GM12878 (cell line): ENCODE measurements around the gene SIM2. TPM values are rescaled to one million over a fixed set of nuclear protein-coding genes. Genes with fewer than 3 reads are reported as not detected.

ENCODE experiments used
- ATAC-seq: fragments of 200-7000 bp; cut with Tn5 transposase; 3 replicates; pipeline ENCODE4 v1.9.1; 2020; ENCODE audit warnings: mild to moderate bottlenecking, moderate library complexity
- BruUV-seq: library from RNA; stranded (reverse); fragments of 400-500 nt; replicated peaks from 2 replicates; lab custom pipeline; 2021; lab: Mats Ljungman, UMichigan
- CTCF ChIA-PET: fragments of 300-600 bp; sonication (Branson Sonifier 250); formaldehyde crosslinking; extraction: SDS; loops from one replicate; lab custom pipeline; 2021; ENCODE audit warnings: inconsistent platforms; lab: Yijun Ruan, JAX
- POLR2A ChIA-PET: fragments of 350-600 bp; formaldehyde crosslinking; extraction: SDS; loops from one replicate; lab custom pipeline; 2021; ENCODE audit warnings: inconsistent platforms; lab: Charles Lee
- RAD21 ChIA-PET: fragments of 300-600 bp; sonication (Branson Sonifier 250); formaldehyde crosslinking; loops from one replicate; lab custom pipeline; 2023; ENCODE audit warnings: antibody characterized with exemption; ENCODE audit not compliant: unreplicated experiment; lab: Charles Lee
- SMC1A ChIA-PET: fragments of 300-600 bp; sonication (Branson Sonifier 250); formaldehyde crosslinking; loops from one replicate; lab custom pipeline; 2023; ENCODE audit not compliant: unreplicated experiment, uncharacterized antibody; lab: Charles Lee
- DNase-seq: peaks from one replicate; pipeline ENCODE4 v3.0.0-alpha.2; 2011; ENCODE audit warnings: low read depth, low spot score
- FAIRE-seq: peaks from 3 replicates; lab custom pipeline; 2011; peaks lifted over from hg19 to GRCh38; lab: Jason Lieb, UNC
- H2AFZ ChIP-seq: 2 replicates; pipeline ENCODE4 v1.6.0; 2011; ENCODE audit warnings: low read depth, low read length, control low read depth; ENCODE audit not compliant: control insufficient read depth
- H3K27ac ChIP-seq: 2 replicates; pipeline ENCODE4 v1.5.1; 2011; ENCODE audit warnings: control low read depth; ENCODE audit not compliant: control insufficient read depth, insufficient read depth
- H3K27me3 ChIP-seq, 2 experiments: replicated peaks in 1 of 2; 2 replicates each; pipeline versions ENCODE4 v1.6.0 to v1.6.1; 2011; ENCODE audit warnings: low read length in 1 of 2; ENCODE audit not compliant: control insufficient read depth in 2 of 2, insufficient read depth in 2 of 2
- H3K36me3 ChIP-seq, 2 experiments: 2 replicates each; pipeline ENCODE4 v1.5.1; 2011; ENCODE audit warnings: low read length in 1 of 2; ENCODE audit not compliant: control insufficient read depth in 2 of 2, insufficient read depth in 2 of 2
- H3K4me1 ChIP-seq: 2 replicates; pipeline ENCODE4 v1.6.1; 2011; ENCODE audit warnings: mild to moderate bottlenecking, low read length, moderate library complexity, mixed read lengths; ENCODE audit not compliant: control insufficient read depth, insufficient read depth
- H3K4me2 ChIP-seq: 2 replicates; pipeline ENCODE4 v1.6.0; 2011; ENCODE audit warnings: control low read depth; ENCODE audit not compliant: control insufficient read depth, insufficient read depth
- H3K4me3 ChIP-seq: fragments of 200-600 bp; sonication (generic); 2 replicates; pipeline ENCODE4 v1.5.1; 2016
- H3K79me2 ChIP-seq: 2 replicates; pipeline ENCODE4 v1.6.0; 2011; ENCODE audit warnings: low read length; ENCODE audit not compliant: control insufficient read depth, insufficient read depth
- H3K9ac ChIP-seq: 2 replicates; pipeline ENCODE4 v1.8.0; 2011; ENCODE audit warnings: low read length, control low read depth, mixed read lengths; ENCODE audit not compliant: control insufficient read depth, insufficient read depth
- H3K9me3 ChIP-seq: replicated peaks from 3 replicates; pipeline ENCODE4 v1.5.1; 2011; ENCODE audit warnings: mild to moderate bottlenecking, low read length; ENCODE audit not compliant: control insufficient read depth, insufficient read depth
- H4K20me1 ChIP-seq: 2 replicates; pipeline ENCODE4 v1.6.0; 2011; ENCODE audit not compliant: control insufficient read depth, insufficient read depth
- ASH2L ChIP-seq: fragments of 300-600, 200-600 bp; sonication (generic); IDR thresholded peaks from 2 replicates; pipeline ENCODE4 v1.6.1; 2017; ENCODE audit warnings: low read depth, mild to moderate bottlenecking, borderline replicate concordance
- MEF2B ChIP-seq: fragments of 450-650 bp; IDR thresholded peaks from 2 replicates; pipeline ENCODE4 v1.6.1; 2018; ENCODE audit warnings: mild to moderate bottlenecking, moderate library complexity; ENCODE audit not compliant: partially characterized antibody, poor library complexity, severe bottlenecking
- NRF1 ChIP-seq: conservative IDR thresholded peaks from 2 replicates; pipeline ENCODE4 v1.6.1; 2011; ENCODE audit warnings: mild to moderate bottlenecking, low read depth, low read length, improper control_type of control experiment
- SUZ12 ChIP-seq: fragments of 200-600 bp; sonication (generic); IDR thresholded peaks from one replicate; pipeline ENCODE4 v1.6.1; 2018; ENCODE audit warnings: antibody characterized with exemption, mild to moderate bottlenecking; ENCODE audit not compliant: unreplicated experiment
- TCF7 ChIP-seq: IDR thresholded peaks from 2 replicates; pipeline ENCODE4 v1.6.1; 2014; ENCODE audit warnings: antibody characterized with exemption, borderline replicate concordance
- WGBS: methylation state at CpG from one replicate; pipeline ENCODE4 v1.1.6; 2016; ENCODE audit warnings: low lambda C conversion rate; ENCODE audit not compliant: insufficient replicate concordance, insufficient coverage; ENCODE audit errors: missing lambda C conversion rate; 5-methylcytosine and 5-hydroxymethylcytosine counted together
- in situ Hi-C: fragments of 300-500 bp; cut with MboI; formaldehyde crosslinking; loops from 9 replicates; pipeline ENCODE4 v1.14.3; 2018; ENCODE audit warnings: mixed read lengths
- intact Hi-C: fragments of 100-400 bp; cut with micrococcal nuclease; formaldehyde crosslinking; loops from one replicate; pipeline ENCODE4 v1.14.2; 2022; ENCODE audit not compliant: unreplicated experiment
- polyA plus RNA-seq, 11 experiments: library from polyadenylated mRNA; depleted of rRNA in 4 of 11; unstranded in 6 of 11; stranded (reverse) in 5 of 11; fragments of >200 nt; fragmentation: Nextera tagmentation in 4 of 11; fragmentation: Illumina TruSeq in 1 of 11; extraction: Ambion mirVana in 4 of 11; extraction: Trizol in 1 of 11; gene quantifications; 1 replicate in 1 of 11; 2 replicates in 10 of 11; pipeline versions ENCODE4 v1.2.1 to v1.2.3, GENCODE V29; 2011 to 2016; ENCODE audit warnings: inconsistent platforms in 2 of 11, missing spikeins in 2 of 11, low read depth in 1 of 11
- total RNA-seq, 4 experiments: library from RNA; depleted of rRNA in 3 of 4; stranded (reverse); fragments of >200 nt in 3 of 4; fragmentation: Illumina TruSeq in 1 of 4; extraction: Trizol in 1 of 4; gene quantifications; 2 replicates each; pipeline versions ENCODE4 v1.2.1 to v1.2.3, GENCODE V29; 2013 to 2021
- TF ChIP-seq, protein P1 (sequence below): IDR thresholded peaks from 2 replicates; pipeline ENCODE4 v1.6.1; 2011; ENCODE audit warnings: borderline replicate concordance, low read depth, mild to moderate bottlenecking, moderate library complexity, mixed read lengths, low read length; ENCODE audit not compliant: insufficient read depth; ENCODE audit errors: extremely low read length

The SIM2 gene
- total and polyA plus RNA-seq, 10 of the 15 experiments (the other 5 are each of a cell fraction or from before 2014, with no cell fraction given), result 0.02 to 0.15 (median 0.05) TPM; not detected in 7

DNA sequence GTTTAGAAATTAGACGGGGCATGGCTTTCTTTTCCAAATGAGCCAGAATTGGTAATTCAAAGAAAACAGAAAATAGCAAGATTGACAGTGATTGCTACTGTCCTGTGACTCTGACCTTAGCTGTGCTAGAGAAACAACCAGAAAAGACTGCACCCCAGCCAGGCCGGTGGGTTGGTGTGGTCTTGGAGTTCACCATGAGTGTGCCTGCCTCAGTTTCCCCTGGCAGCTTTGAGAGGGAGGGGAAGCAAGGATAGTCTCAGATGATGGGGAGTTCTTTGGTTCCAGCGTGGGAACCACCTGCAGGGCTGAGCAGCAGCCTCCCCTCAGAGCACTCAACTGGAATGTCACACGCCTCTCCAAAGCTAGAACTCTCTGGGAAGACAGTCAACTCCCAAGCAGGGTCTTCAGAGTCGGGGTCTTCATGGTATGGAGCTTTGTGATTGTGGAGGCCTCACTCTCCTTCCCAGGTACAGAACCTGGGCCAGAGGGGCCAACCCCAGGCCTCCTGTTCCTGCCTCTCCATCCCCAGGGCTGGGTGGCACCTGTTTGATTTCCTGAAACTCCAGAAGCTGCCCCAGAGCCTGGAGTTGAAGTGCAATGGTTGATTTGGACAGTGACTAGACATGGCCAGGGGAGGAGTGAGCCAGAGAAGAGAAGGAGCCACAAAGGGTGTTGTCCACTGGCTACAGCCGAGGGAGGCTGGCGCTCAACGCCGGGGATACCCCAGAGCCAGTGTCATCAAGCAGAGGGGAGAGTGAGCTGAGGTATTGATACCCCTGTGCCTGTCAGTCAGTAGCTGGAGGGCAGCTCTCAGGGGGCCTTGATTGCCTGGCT, 35.7 kb downstream of the SIM2 start:
- POLR2A ChIA-PET, result no interaction called here
- Histone ChIP-seq H4K20me1 (no peaks in the 10 kb centered on the region), H3K9me3 (no peaks in the 10 kb centered on the region), H3K9ac (no peak overlapping the region), H3K36me3 (no peaks in the 10 kb centered on the region), H3K27me3 (no peaks in the 10 kb centered on the region; a peak in 1 of 4 replicates), H3K4me3 (no peak overlapping the region), H3K4me2 (no peak overlapping the region), H3K4me1 (no peaks in the 10 kb centered on the region), H2AFZ (no peak overlapping the region), H3K79me2 (no peaks in the 10 kb centered on the region), H3K27ac (no peak overlapping the region)
- RAD21 ChIA-PET, result no interaction called here
- no peak for FAIRE-seq
- WGBS, result 52% methylated on average over 9 of the region's 9 CpGs
- in situ Hi-C loops (no loop called here), intact Hi-C loops (no loop called here)
- no peak for DNase-seq
- ATAC-seq, result no peak
- CTCF ChIA-PET, result no interaction called here
- no peak for TF ChIP-seq TCF7
- TF ChIP-seq NRF1, result no peak
- TF ChIP-seq SUZ12, result no peak
- no peak for TF ChIP-seq MEF2B
- TF ChIP-seq, protein P1, sequence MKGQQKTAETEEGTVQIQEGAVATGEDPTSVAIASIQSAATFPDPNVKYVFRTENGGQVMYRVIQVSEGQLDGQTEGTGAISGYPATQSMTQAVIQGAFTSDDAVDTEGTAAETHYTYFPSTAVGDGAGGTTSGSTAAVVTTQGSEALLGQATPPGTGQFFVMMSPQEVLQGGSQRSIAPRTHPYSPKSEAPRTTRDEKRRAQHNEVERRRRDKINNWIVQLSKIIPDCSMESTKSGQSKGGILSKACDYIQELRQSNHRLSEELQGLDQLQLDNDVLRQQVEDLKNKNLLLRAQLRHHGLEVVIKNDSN, result no peak
- no peak for TF ChIP-seq ASH2L
- no TSS peak for BruUV-seq
- SMC1A ChIA-PET, result no interaction called here
